ENCODE measurements around the gene MYOC. TPM values are rescaled to one million over a fixed set of nuclear protein-coding genes. Genes with fewer than 3 reads are reported as not detected.

Gene MYOC
- total RNA-seq, 3 donors from 2014 or later = 0.75 to 3.8 (median 0.75) TPM

- ATAC-seq (no peak), DNase-seq (no peak)
- TF ChIP-seq CTCF (IDR thresholded peaks at IDR 0.05) = no peak
- Histone ChIP-seq H3K9me3 (no peaks in the 10 kb centered on the region), H3K4me1 (ENCODE audit: low read depth) (no peaks in the 10 kb centered on the region), H3K36me3 (ENCODE audit: low read depth) (no peaks in the 10 kb centered on the region), H3K4me3 (no peak overlapping the region)
- intact Hi-C loops (cut with DNase I, micrococcal nuclease) = no loop called here
Observed at GRCh38 chr1:171637928-171638576, 14.4 kb downstream of the MYOC start.

GRCh38 chr1:171636141-171636540, 16.3 kb downstream of the MYOC start:
- ATAC-seq (no peak), DNase-seq (no peak)
- Histone ChIP-seq H3K4me1 (ENCODE audit: low read depth) (no peaks in the 10 kb centered on the region), H3K36me3 (ENCODE audit: low read depth) (no peaks in the 10 kb centered on the region), H3K9me3 (no peaks in the 10 kb centered on the region), H3K4me3 (no peak overlapping the region)
- no peak for TF ChIP-seq CTCF (IDR thresholded peaks at IDR 0.05)
- intact Hi-C loops (cut with DNase I, micrococcal nuclease) = no loop called here

- Histone ChIP-seq H3K4me1 (ENCODE audit: low read depth) (no peaks in the 10 kb centered on the region), H3K9me3 (no peaks in the 10 kb centered on the region), H3K4me3 (no peak overlapping the region), H3K36me3 (ENCODE audit: low read depth) (no peaks in the 10 kb centered on the region)
- TF ChIP-seq CTCF (IDR thresholded peaks at IDR 0.05) = no peak
- ATAC-seq (no peak), DNase-seq (no peak)
- intact Hi-C loops (cut with DNase I, micrococcal nuclease) = no loop called here
Observed at GRCh38 chr1:171635661-171636060, 16.8 kb downstream of the MYOC start.

GRCh38 chr1:171628225-171628624, 24.3 kb downstream of the MYOC start:
- no peak for ATAC-seq
- intact Hi-C loops (cut with DNase I, micrococcal nuclease) = no loop called here
- TF ChIP-seq CTCF (IDR thresholded peaks at IDR 0.05) = no peak

GRCh38 chr1:171627020-171627419, 25.5 kb downstream of the MYOC start:
- TF ChIP-seq CTCF (IDR thresholded peaks at IDR 0.05) = no peak
- ATAC-seq (no peak), DNase-seq (no peak)
- Histone ChIP-seq H3K36me3 (ENCODE audit: low read depth) (no peaks in the 10 kb centered on the region), H3K4me3 (no peak overlapping the region), H3K4me1 (ENCODE audit: low read depth) (no peaks in the 10 kb centered on the region), H3K9me3 (no peaks in the 10 kb centered on the region)
- intact Hi-C loops (cut with DNase I, micrococcal nuclease) = no loop called here

More at GRCh38 chr1:171628225-171628624, 24.3 kb downstream of the MYOC start:
- H3K36me3 ChIP-seq (ENCODE audit: low read depth) = no peaks in the 10 kb centered on the region
- no peaks in the 10 kb centered on the region for H3K9me3 ChIP-seq
- H3K4me1 ChIP-seq (ENCODE audit: low read depth) = no peaks in the 10 kb centered on the region
- H3K4me3 ChIP-seq = no peak overlapping the region
- DNase-seq = no peak

GRCh38 chr1:171625225-171625624, 27.3 kb downstream of the MYOC start:
- Histone ChIP-seq H3K36me3 (ENCODE audit: low read depth) (no peaks in the 10 kb centered on the region), H3K9me3 (no peaks in the 10 kb centered on the region), H3K4me1 (ENCODE audit: low read depth) (no peaks in the 10 kb centered on the region), H3K4me3 (no peak overlapping the region)
- DNase-seq (no peak), ATAC-seq (no peak)
- intact Hi-C loops (cut with DNase I, micrococcal nuclease) = no loop called here
- no peak for TF ChIP-seq CTCF (IDR thresholded peaks at IDR 0.05)

All from mucosa of descending colon (tissue), 3 donors.